HFFc6 (cell line): ENCODE measurements around the gene KSR2. TPM values are rescaled to one million over a fixed set of nuclear protein-coding genes. Genes with fewer than 3 reads are reported as not detected.

Source experiments
- DNase-seq: peaks from one replicate; pipeline ENCODE4 v3.0.0-alpha.2; 2018
- H3K27ac Mint-ChIP-seq: 2 replicates; pipeline ENCODE4 v1.8.0; 2020; ENCODE audit warnings: mild to moderate bottlenecking, mixed read lengths
- H3K27me3 Mint-ChIP-seq: 2 replicates; pipeline ENCODE4 v1.8.0; 2021; ENCODE audit warnings: mild to moderate bottlenecking, moderate library complexity, mixed read lengths; ENCODE audit not compliant: insufficient read depth
- H3K36me3 Mint-ChIP-seq: 2 replicates; pipeline ENCODE4 v1.8.0; 2021; ENCODE audit warnings: low read depth, mixed read lengths
- H3K4me1 Mint-ChIP-seq: 2 replicates; pipeline ENCODE4 v1.8.0; 2020; ENCODE audit warnings: low read depth, mixed read lengths
- H3K4me3 Mint-ChIP-seq: 2 replicates; pipeline ENCODE4 v1.8.0; 2020; ENCODE audit warnings: mild to moderate bottlenecking, moderate library complexity, mixed read lengths
- H3K9me3 Mint-ChIP-seq: 2 replicates; pipeline ENCODE4 v1.8.0; 2020; ENCODE audit warnings: mild to moderate bottlenecking, mixed read lengths
- total RNA-seq, 6 experiments: library from RNA; stranded (reverse); fragmentation: NEBNext Ultra II Directional; extraction: Animal tissue kit (Norgen Biotek cat#: 25700); gene quantifications; 2 replicates in 1 of 6; 3 replicates in 5 of 6; pipeline ENCODE4 v1.2.3, GENCODE V29; 2021
- TF ChIP-seq, protein P1 (sequence below): fragments of 200-600 bp; sonication (generic); IDR thresholded peaks from 2 replicates; pipeline ENCODE4 v1.5.0; 2021; ENCODE audit warnings: antibody characterized with exemption, mild to moderate bottlenecking

KSR2 gene
- total RNA-seq, 6 experiments from 2014 or later, result 0.09 to 0.22 (median 0.12) TPM; not detected in 2

GRCh38 chr12:117674763-117675162 lies 294.0 kb downstream of the KSR2 start:
- Mint-ChIP-seq H3K4me1 (peaks cover 16% of the 10 kb centered on the region), H3K27me3 (peaks cover 7% of the 10 kb centered on the region), H3K9me3 (peaks cover 16% of the 10 kb centered on the region), H3K36me3 (peaks cover 10% of the 10 kb centered on the region), H3K4me3 (no peak overlapping the region), H3K27ac (no peak overlapping the region)
- TF ChIP-seq, protein P1, sequence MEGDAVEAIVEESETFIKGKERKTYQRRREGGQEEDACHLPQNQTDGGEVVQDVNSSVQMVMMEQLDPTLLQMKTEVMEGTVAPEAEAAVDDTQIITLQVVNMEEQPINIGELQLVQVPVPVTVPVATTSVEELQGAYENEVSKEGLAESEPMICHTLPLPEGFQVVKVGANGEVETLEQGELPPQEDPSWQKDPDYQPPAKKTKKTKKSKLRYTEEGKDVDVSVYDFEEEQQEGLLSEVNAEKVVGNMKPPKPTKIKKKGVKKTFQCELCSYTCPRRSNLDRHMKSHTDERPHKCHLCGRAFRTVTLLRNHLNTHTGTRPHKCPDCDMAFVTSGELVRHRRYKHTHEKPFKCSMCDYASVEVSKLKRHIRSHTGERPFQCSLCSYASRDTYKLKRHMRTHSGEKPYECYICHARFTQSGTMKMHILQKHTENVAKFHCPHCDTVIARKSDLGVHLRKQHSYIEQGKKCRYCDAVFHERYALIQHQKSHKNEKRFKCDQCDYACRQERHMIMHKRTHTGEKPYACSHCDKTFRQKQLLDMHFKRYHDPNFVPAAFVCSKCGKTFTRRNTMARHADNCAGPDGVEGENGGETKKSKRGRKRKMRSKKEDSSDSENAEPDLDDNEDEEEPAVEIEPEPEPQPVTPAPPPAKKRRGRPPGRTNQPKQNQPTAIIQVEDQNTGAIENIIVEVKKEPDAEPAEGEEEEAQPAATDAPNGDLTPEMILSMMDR, result no peak
- DNase-seq, result no peak

GRCh38 chr12:117674313-117674712 lies 294.5 kb downstream of the KSR2 start:
- Mint-ChIP-seq H3K4me3 (peak overlapping the region; percentile 46; the same call in 1 of the 2 replicates), H3K36me3 (peaks cover 10% of the 10 kb centered on the region), H3K9me3 (peaks cover 16% of the 10 kb centered on the region), H3K27me3 (peaks cover 6% of the 10 kb centered on the region), H3K4me1 (peaks cover 14% of the 10 kb centered on the region), H3K27ac (no peak overlapping the region)
- TF ChIP-seq, protein P1, result no peak
- no peak for DNase-seq

DNA sequence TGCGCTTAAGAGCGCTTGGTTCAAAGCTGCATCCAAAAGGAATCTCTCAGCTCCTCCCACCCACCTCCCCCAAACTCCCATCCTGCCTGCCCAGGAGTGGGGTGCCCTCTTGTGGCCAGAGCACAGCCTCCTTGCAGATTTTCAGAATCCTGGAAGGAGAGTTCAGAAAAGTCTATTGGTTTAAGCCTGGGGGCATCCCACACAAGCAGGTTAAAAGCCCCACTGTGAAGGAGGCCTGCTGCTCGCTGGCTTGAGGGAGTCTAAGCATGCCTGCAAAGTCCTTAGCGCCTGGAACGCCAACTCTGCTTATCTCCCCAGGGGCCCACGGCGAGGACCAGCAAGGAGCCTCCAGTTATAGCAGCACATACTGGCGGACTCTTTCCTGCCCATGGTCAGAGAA lies 297.1 kb downstream of the KSR2 start:
- peaks cover 11% of the 10 kb centered on the region for H3K9me3 Mint-ChIP-seq
- peak; percentile 12 for DNase-seq
- H3K27me3 Mint-ChIP-seq, result peaks cover 8% of the 10 kb centered on the region; the same call in 1 of the 2 replicates
- H3K36me3 Mint-ChIP-seq, result peaks cover 6% of the 10 kb centered on the region
- TF ChIP-seq, protein P1, result peak; percentile 70
- H3K27ac Mint-ChIP-seq, result no peak overlapping the region
- no peak overlapping the region for H3K4me3 Mint-ChIP-seq
- peaks cover 14% of the 10 kb centered on the region for H3K4me1 Mint-ChIP-seq

DNA sequence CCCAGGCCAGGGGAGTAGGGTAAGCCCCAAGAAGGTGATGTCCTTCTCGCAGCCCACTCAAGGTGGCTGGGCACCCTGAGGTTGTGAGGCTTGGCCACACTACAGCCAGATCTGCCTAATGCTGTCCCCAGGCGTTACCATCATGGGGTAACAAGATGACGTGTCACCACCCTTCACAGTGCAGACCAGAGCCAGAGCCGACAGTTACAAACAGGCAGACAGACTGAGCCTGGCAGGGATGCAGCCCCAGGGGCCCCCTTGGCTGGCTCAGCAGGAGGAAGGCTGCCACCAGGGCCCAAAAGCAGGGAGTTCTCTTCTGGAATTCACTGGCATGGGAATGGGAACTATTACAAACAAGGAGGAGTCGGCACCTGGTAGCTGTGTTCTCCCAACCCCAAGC lies 304.6 kb downstream of the KSR2 start:
- Mint-ChIP-seq H3K4me1 (no peaks in the 10 kb centered on the region), H3K27me3 (peaks cover 10% of the 10 kb centered on the region)
- TF ChIP-seq, protein P1, result no peak

DNA sequence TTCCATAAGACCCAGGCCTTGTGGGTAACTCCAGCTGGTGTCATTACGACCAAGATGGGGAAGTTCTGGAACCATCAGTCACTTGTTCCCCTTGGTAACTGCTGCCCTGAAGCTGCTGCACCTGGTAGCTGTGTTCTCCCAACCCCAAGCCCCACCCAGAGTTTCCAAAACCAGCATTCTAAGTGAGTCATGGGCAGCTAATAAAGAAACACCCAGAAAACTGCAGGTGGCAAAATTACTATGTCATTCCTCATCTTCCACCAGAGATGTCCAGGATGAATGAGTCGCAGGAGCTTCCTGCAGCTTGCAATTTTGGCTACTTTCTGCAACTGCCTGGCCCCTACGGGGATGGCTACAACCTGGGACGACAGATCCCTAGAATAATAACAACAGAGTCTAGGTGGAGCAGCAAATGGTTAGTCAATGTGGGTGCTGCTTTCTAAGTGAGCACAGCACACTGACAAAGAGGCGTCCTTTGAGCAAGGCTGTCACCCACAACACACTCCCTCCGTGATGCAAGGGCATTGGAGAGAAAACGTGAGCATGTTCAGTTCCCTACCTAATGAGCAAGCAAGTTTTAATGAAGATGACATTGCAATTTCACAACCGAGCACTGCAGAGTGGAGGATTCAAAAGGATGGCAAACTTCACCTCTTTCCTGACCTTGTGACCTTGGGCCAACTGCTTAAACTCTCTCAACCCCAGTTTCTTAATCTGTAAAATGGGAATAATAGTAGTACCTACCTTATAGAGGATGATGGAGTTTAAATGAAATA lies 306.0 kb downstream of the KSR2 start:
- Mint-ChIP-seq H3K9me3 (peaks cover 17% of the 10 kb centered on the region; the same call in 1 of the 2 replicates), H3K4me1 (no peaks in the 10 kb centered on the region), H3K27ac (no peak overlapping the region), H3K27me3 (peaks cover 6% of the 10 kb centered on the region), H3K36me3 (no peaks in the 10 kb centered on the region), H3K4me3 (no peak overlapping the region)
- TF ChIP-seq, protein P1, result no peak
- DNase-seq, result no peak

More for the DNA sequence above, 304.6 kb downstream of the KSR2 start:
- DNase-seq, result no peak
- Mint-ChIP-seq H3K4me3 (no peak overlapping the region), H3K27ac (no peak overlapping the region), H3K36me3 (no peaks in the 10 kb centered on the region), H3K9me3 (peaks cover 14% of the 10 kb centered on the region; the same call in 1 of the 2 replicates)
